A549 treated with AZD2906 at 1 μM for 4 hours (cell line): ENCODE data around the gene CCR5. TPM values are rescaled to one million over a fixed set of nuclear protein-coding genes. Genes with fewer than 3 reads are reported as not detected.

ENCODE experiments used
- total RNA-seq: library from RNA; stranded (reverse); fragments of 200-300 nt; extraction: Qiagen RNA extraction; gene quantifications from 5 replicates; pipeline ENCODE4 v1.2.3, GENCODE V29; 2022

CCR5 gene
- not detected in 5 replicates for total RNA-seq

DNA sequence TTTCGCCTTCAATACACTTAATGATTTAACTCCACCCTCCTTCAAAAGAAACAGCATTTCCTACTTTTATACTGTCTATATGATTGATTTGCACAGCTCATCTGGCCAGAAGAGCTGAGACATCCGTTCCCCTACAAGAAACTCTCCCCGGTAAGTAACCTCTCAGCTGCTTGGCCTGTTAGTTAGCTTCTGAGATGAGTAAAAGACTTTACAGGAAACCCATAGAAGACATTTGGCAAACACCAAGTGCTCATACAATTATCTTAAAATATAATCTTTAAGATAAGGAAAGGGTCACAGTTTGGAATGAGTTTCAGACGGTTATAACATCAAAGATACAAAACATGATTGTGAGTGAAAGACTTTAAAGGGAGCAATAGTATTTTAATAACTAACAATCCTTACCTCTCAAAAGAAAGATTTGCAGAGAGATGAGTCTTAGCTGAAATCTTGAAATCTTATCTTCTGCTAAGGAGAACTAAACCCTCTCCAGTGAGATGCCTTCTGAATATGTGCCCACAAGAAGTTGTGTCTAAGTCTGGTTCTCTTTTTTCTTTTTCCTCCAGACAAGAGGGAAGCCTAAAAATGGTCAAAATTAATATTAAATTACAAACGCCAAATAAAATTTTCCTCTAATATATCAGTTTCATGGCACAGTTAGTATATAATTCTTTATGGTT, at the start of gene CCR5:
Gene CCR5, plus strand, starts transcription at position 108 of the 680 bp plus-strand sequence. CDS start 1,957 bp downstream, outside the sequence.

GRCh38 chr3:46353647-46354410, 16.9 kb upstream of the CCR5 start, which contains the start of gene CCR2:
Gene CCR2 (plus strand): TSS chr3:46354111. CDS start chr3:46357528, 3,417 bp downstream.

DNA sequence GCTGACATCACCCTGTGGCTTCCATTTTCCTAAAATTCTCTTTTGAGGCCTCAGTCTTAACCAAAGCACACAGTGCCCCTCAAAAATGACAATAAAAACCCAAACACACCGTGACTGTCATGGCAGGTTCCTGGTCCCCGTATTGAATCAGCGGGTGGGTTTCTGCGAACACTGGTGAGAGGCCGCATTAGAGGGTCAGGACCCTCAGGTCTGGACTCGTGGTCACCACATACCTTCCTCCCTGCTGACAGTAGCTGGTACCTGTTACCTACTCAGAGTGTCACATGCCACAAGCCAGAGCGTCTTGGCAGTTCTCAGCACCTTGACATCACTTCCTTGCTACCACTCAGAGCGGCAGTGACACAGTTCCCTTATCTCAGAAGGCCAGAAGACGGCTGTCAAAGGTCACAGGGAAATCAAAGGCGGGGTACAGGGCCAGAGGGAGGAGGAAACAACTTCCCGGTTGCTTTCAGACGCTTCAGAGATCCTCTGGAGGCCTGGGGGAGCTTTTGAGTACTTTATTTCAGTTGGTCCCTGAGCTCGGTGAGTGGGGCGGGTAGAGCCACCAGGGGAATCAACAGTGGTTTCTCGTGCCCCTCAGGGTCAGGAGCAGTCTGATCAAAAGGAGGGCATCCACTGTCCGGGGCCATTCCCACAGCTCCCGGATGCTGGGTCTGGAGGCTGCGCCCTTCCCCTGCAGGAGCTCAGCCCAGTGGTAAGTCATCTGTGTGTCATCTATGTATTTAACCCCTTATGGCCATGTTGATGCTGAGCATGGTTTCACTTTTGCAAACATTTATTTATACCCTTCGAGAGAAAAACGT, 36.3 kb downstream of the CCR5 start, which contains the start of the genes CCR5AS and CCRL2:
Gene CCR5AS, minus strand, starts transcription at position 279 of the 824 bp plus-strand sequence.
Gene CCRL2, plus strand, starts transcription at position 472 of the 824 bp plus-strand sequence. CDS start 821 bp downstream, outside the sequence.

Other genes with a start within 250 kb of the CCR5 start
- gene CCR1, start 162.6 kb upstream of the CCR5 start, total RNA-seq: not detected in 5 replicates
- gene CCR3, start 128.5 kb upstream of the CCR5 start, total RNA-seq: not detected in 5 replicates
- gene CCR2, start 16.8 kb upstream of the CCR5 start, total RNA-seq: not detected in 5 replicates
- gene CCRL2, start 36.3 kb downstream of the CCR5 start, total RNA-seq: 0.06 to 0.11 TPM (median 0.07 TPM) in 3 of 5 replicates, not detected in the others
- gene LTF, start 94.0 kb downstream of the CCR5 start, total RNA-seq: not detected in 5 replicates
- gene RTP3, start 127.0 kb downstream of the CCR5 start, total RNA-seq: not detected in 5 replicates
- gene LRRC2, start 195.4 kb downstream of the CCR5 start, total RNA-seq: not detected in 5 replicates
- not detected in 5 replicates for gene FAM240A, start 241.6 kb downstream of the CCR5 start, total RNA-seq